Prostate gland (tissue), 2 donors: Measurements from ENCODE around the gene DR1.

Source experiments
- CTCF ChIP-seq, 4 experiments: fragments of 200-600 bp in 2 of 4; fragments of 450-650 bp in 2 of 4; sonication (generic) in 2 of 4; IDR thresholded peaks; 1 replicate in 3 of 4; 2 replicates in 1 of 4; pipeline ENCODE4 v1.5.1; 2016 to 2019; ENCODE audit warnings: antibody characterized with exemption in 4 of 4, mild to moderate bottlenecking in 2 of 4, moderate library complexity in 2 of 4
- POLR2A ChIP-seq: fragments of 450-650 bp; IDR thresholded peaks from one replicate; pipeline ENCODE4 v1.6.1; 2016; ENCODE audit warnings: antibody characterized with exemption, mild to moderate bottlenecking
- POLR2AphosphoS5 ChIP-seq: sonication (generic); formaldehyde crosslinking; IDR thresholded peaks from one replicate; pipeline ENCODE4 v1.6.1; 2017; ENCODE audit warnings: antibody characterized with exemption

- TF ChIP-seq CTCF (IDR thresholded peaks at IDR 0.05) (no peak), POLR2A (no peak), POLR2AphosphoS5 (peak; percentile 47)
Observed at GRCh38 chr1:93322349-93322748, 23.4 kb upstream of the DR1 start.
